PC-9 (cell line): Measurements from ENCODE around the gene SPINK5.

Source experiments
- CTCF ChIP-seq: fragments of 200-600 bp; sonication (generic); conservative IDR thresholded peaks from 2 replicates; pipeline ENCODE4 v1.6.1; 2017; ENCODE audit warnings: mixed run types, antibody characterized with exemption, mild to moderate bottlenecking, moderate library complexity
- EZH2 ChIP-seq: fragments of 200-600 bp; sonication (generic); IDR thresholded peaks from 2 replicates; pipeline ENCODE4 v1.8.0; 2017; ENCODE audit warnings: antibody characterized with exemption, low read depth

- no peak for TF ChIP-seq EZH2
- TF ChIP-seq CTCF: no peak
Measured at GRCh38 chr5:148176480-148176879, 112.7 kb downstream of the SPINK5 start.
